Uterus (tissue), 4 donors: ENCODE data around the gene PDE4D. TPM values are rescaled to one million over a fixed set of nuclear protein-coding genes. Genes with fewer than 3 reads are reported as not detected.
"Not testable (repeated sequence)": the region's sequence is repeated elsewhere in the genome, so short reads cannot be mapped to it uniquely, and the experiment has no call there.

Source experiments
- DNase-seq, 2 donors: peaks; one replicate each; pipeline ENCODE4 v3.0.0-alpha.2; 2019 to 2020
- H3K27ac ChIP-seq, 2 donors: fragments of 200-600 bp; sonication (generic); 1 replicate in 1 of 2; 2 replicates in 1 of 2; pipeline ENCODE4 v1.5.1; 2016 to 2018
- H3K27me3 ChIP-seq, 2 donors: fragments of 200-600 bp; sonication (generic); one replicate each; pipeline ENCODE4 v1.5.1; 2018 to 2019; ENCODE audit warnings: control low read depth in 1 of 2
- H3K36me3 ChIP-seq, 2 donors: fragments of 200-600 bp; sonication (generic); one replicate each; pipeline ENCODE4 v1.5.1; 2019; ENCODE audit warnings: control low read depth in 1 of 2
- H3K4me1 ChIP-seq, 2 donors: fragments of 200-600 bp; sonication (generic); one replicate each; pipeline ENCODE4 v1.5.1; 2018 to 2019; ENCODE audit warnings: control low read depth in 1 of 2
- H3K4me3 ChIP-seq, 2 donors: fragments of 200-600 bp; sonication (generic); 1 replicate in 1 of 2; 2 replicates in 1 of 2; pipeline ENCODE4 v1.5.1; 2018 to 2019; ENCODE audit warnings: mild to moderate bottlenecking in 1 of 2
- H3K9me3 ChIP-seq, 2 donors: fragments of 200-600 bp; sonication (generic); one replicate each; pipeline ENCODE4 v1.5.1; 2019; ENCODE audit warnings: control low read depth in 1 of 2
- CTCF ChIP-seq, 4 experiments: fragments of 200-600 bp in 2 of 4; fragments of 450-650 bp in 2 of 4; sonication (generic) in 2 of 4; IDR thresholded peaks; one replicate each; pipeline ENCODE4 v1.5.1; 2016 to 2019; ENCODE audit warnings: antibody characterized with exemption in 4 of 4, mild to moderate bottlenecking in 2 of 4, moderate library complexity in 1 of 4
- POLR2A ChIP-seq, 2 donors: fragments of 450-650 bp; IDR thresholded peaks; one replicate each; pipeline ENCODE4 v1.6.1; 2016; ENCODE audit warnings: antibody characterized with exemption in 2 of 2, mild to moderate bottlenecking in 1 of 2, moderate library complexity in 1 of 2
- intact Hi-C: fragments of 100-400 bp; cut with DNase I; formaldehyde crosslinking; loops from one replicate; pipeline ENCODE4 v1.15.1; 2023; ENCODE audit warnings: low total_unique reads
- total RNA-seq, 4 donors: library from RNA; depleted of rRNA in 3 of 4; stranded (reverse); fragments of >200 nt in 3 of 4; gene quantifications; one replicate each; pipeline versions ENCODE4 v1.1.0 to v1.2.4, GENCODE V29; 2014 to 2023
- donor health status: DM: yes; HTN: yes; CAD: no.

PDE4D gene
- total RNA-seq, 4 donors from 2014 or later = 27.1 to 77.0 (median 45.8) TPM

- no peak overlapping the region for H3K4me3 ChIP-seq
- intact Hi-C loops = no loop called here
- no peaks in the 10 kb centered on the region for H3K9me3 ChIP-seq
- no peaks in the 10 kb centered on the region for H3K4me1 ChIP-seq
- TF ChIP-seq POLR2A (IDR thresholded peaks at IDR 0.05) = no peak
- H3K36me3 ChIP-seq = no peaks in the 10 kb centered on the region
- no peaks in the 10 kb centered on the region for H3K27me3 ChIP-seq
- DNase-seq = no peak
- H3K27ac ChIP-seq = no peak overlapping the region
Observed at GRCh38 chr5:58958701-58959100, 934.8 kb downstream of the PDE4D start.

GRCh38 chr5:58953218-58953617 is 940.3 kb downstream of the PDE4D start:
- DNase-seq, H3K4me3 ChIP-seq, H3K9me3 ChIP-seq, H3K36me3 ChIP-seq, H3K27ac ChIP-seq, intact Hi-C loops, H3K4me1 ChIP-seq, H3K27me3 ChIP-seq: not testable (repeated sequence)

GRCh38 chr5:58950224-58950623 is 943.3 kb downstream of the PDE4D start:
- no peaks in the 10 kb centered on the region for H3K27me3 ChIP-seq
- no peaks in the 10 kb centered on the region for H3K4me1 ChIP-seq
- intact Hi-C loops = no loop called here
- H3K4me3 ChIP-seq = no peak overlapping the region
- no peak overlapping the region for H3K27ac ChIP-seq
- H3K36me3 ChIP-seq = no peaks in the 10 kb centered on the region
- TF ChIP-seq CTCF (IDR thresholded peaks at IDR 0.05) (no peak), POLR2A (IDR thresholded peaks at IDR 0.05) (no peak)
- no peak for DNase-seq
- H3K9me3 ChIP-seq = no peaks in the 10 kb centered on the region

GRCh38 chr5:58946230-58946629 is 947.3 kb downstream of the PDE4D start:
- TF ChIP-seq CTCF (IDR thresholded peaks at IDR 0.05) = no peak
- no peak for TF ChIP-seq POLR2A (IDR thresholded peaks at IDR 0.05)
- Histone ChIP-seq H3K9me3 (no peaks in the 10 kb centered on the region), H3K27me3 (no peaks in the 10 kb centered on the region), H3K36me3 (no peaks in the 10 kb centered on the region), H3K27ac (no peak overlapping the region), H3K4me3 (no peak overlapping the region), H3K4me1 (no peaks in the 10 kb centered on the region)
- intact Hi-C loops = no loop called here
- DNase-seq = no peak

GRCh38 chr5:58944221-58944620 is 949.3 kb downstream of the PDE4D start:
- Histone ChIP-seq H3K27ac (no peak overlapping the region), H3K4me1 (no peaks in the 10 kb centered on the region), H3K36me3 (no peaks in the 10 kb centered on the region), H3K9me3 (no peaks in the 10 kb centered on the region), H3K27me3 (no peaks in the 10 kb centered on the region), H3K4me3 (no peak overlapping the region)
- DNase-seq = no peak
- no peak for TF ChIP-seq CTCF (IDR thresholded peaks at IDR 0.05)
- no peak for TF ChIP-seq POLR2A (IDR thresholded peaks at IDR 0.05)
- intact Hi-C loops = no loop called here

- Histone ChIP-seq H3K36me3 (no peaks in the 10 kb centered on the region), H3K4me1 (no peaks in the 10 kb centered on the region), H3K27me3 (no peaks in the 10 kb centered on the region), H3K4me3 (no peak overlapping the region), H3K9me3 (no peaks in the 10 kb centered on the region), H3K27ac (no peak overlapping the region)
- no peak for DNase-seq
- intact Hi-C loops = no loop called here
- TF ChIP-seq CTCF (IDR thresholded peaks at IDR 0.05) = no peak
Observed at GRCh38 chr5:58940446-58940845, 953.1 kb downstream of the PDE4D start.
